Right kidney (tissue), 1 donor: ENCODE measurements around the gene RNF169.

Experiments
- DNase-seq: peaks from one replicate; pipeline ENCODE4 v3.0.0-alpha.2; 2016

The RNF169 gene

GRCh38 chr11:74877132-74877531 lies 128.5 kb downstream of the RNF169 start:
- DNase-seq, result no peak
